Fibroblast of lung (primary cell): ENCODE measurements around the gene BNIPL. TPM values are rescaled to one million over a fixed set of nuclear protein-coding genes. Genes with fewer than 3 reads are reported as not detected.

Experiments used
- DNase-seq, 2 donors: peaks; one replicate each; pipeline versions ENCODE4 v3.0.0 to v3.0.0-alpha.2; 2010; ENCODE audit warnings: low read depth in 2 of 2
- H2AFZ ChIP-seq: 2 replicates; pipeline ENCODE4 v1.5.1; 2012; ENCODE audit warnings: low read length, control low read depth, inconsistent platforms
- H3K27ac ChIP-seq: 2 replicates; pipeline ENCODE4 v1.5.1; 2011; ENCODE audit warnings: low read length, control low read depth; ENCODE audit not compliant: insufficient read depth
- H3K27me3 ChIP-seq: 2 replicates; pipeline ENCODE4 v1.5.1; 2011; ENCODE audit warnings: mild to moderate bottlenecking, low read length; ENCODE audit not compliant: control insufficient read depth, insufficient read depth
- H3K36me3 ChIP-seq: 2 replicates; pipeline ENCODE4 v1.5.1; 2011; ENCODE audit warnings: low read length; ENCODE audit not compliant: control insufficient read depth, insufficient read depth
- H3K4me1 ChIP-seq: 2 replicates; pipeline ENCODE4 v1.5.1; 2011; ENCODE audit warnings: low read length; ENCODE audit not compliant: control insufficient read depth, insufficient read depth; ENCODE audit errors: extremely low read depth
- H3K4me2 ChIP-seq: 2 replicates; pipeline ENCODE4 v1.5.1; 2011; ENCODE audit warnings: low read length, control low read depth; ENCODE audit not compliant: insufficient read depth; ENCODE audit errors: extremely low read depth
- H3K4me3 ChIP-seq, 4 experiments: fragments of 200-600 bp in 1 of 4; sonication (generic) in 1 of 4; replicated peaks in 1 of 4; 2 replicates each; pipeline ENCODE4 v1.5.1; 2011 to 2016; ENCODE audit warnings: low read length in 4 of 4, low read depth in 3 of 4, mild to moderate bottlenecking in 3 of 4, control low read depth in 2 of 4, inconsistent platforms in 1 of 4, mixed read lengths in 1 of 4; ENCODE audit not compliant: insufficient read depth in 1 of 4; ENCODE audit errors: control extremely low read depth in 1 of 4
- H3K79me2 ChIP-seq: 2 replicates; pipeline ENCODE4 v1.5.1; 2012; ENCODE audit warnings: mild to moderate bottlenecking, low read length, inconsistent platforms; ENCODE audit not compliant: control insufficient read depth, insufficient read depth
- H3K9ac ChIP-seq: 2 replicates; pipeline ENCODE4 v1.5.1; 2011; ENCODE audit warnings: mild to moderate bottlenecking, low read length, control low read depth; ENCODE audit not compliant: insufficient read depth
- H3K9me3 ChIP-seq: 2 replicates; pipeline ENCODE4 v1.5.1; 2012; ENCODE audit warnings: low read depth, low read length; ENCODE audit not compliant: control insufficient read depth, insufficient read depth
- H4K20me1 ChIP-seq: 2 replicates; pipeline ENCODE4 v1.5.1; 2011; ENCODE audit warnings: low read length; ENCODE audit not compliant: control insufficient read depth, insufficient read depth; ENCODE audit errors: extremely low read depth
- CTCF ChIP-seq, 2 donors: IDR thresholded peaks in 1 of 2; conservative IDR thresholded peaks in 1 of 2; 1 replicate in 1 of 2; 2 replicates in 1 of 2; pipeline ENCODE4 v1.5.1; 2011 to 2012; ENCODE audit warnings: low read length in 2 of 2, control low read depth in 1 of 2, inconsistent platforms in 1 of 2, low read depth in 1 of 2, mild to moderate bottlenecking in 1 of 2
- EZH2 ChIP-seq: IDR thresholded peaks from 2 replicates; pipeline ENCODE4 v1.5.1; 2012; ENCODE audit warnings: low read length, control low read depth, mild to moderate bottlenecking; ENCODE audit errors: missing control alignments
- polyA plus RNA-seq, 2 donors: library from polyadenylated mRNA; depleted of rRNA in 1 of 2; stranded (reverse) in 1 of 2; unstranded in 1 of 2; fragments of >200 nt; gene quantifications; 2 replicates each; pipeline ENCODE4 v1.2.1, GENCODE V29; 2011 to 2012; ENCODE audit warnings: missing spikeins in 1 of 2
- total RNA-seq: library from RNA; depleted of rRNA; stranded (reverse); fragments of >200 nt; gene quantifications from 2 replicates; pipeline ENCODE4 v1.2.1, GENCODE V29; 2014

The BNIPL gene
- total and polyA plus RNA-seq, 2 donors (not counting 1 experiment from before 2014, with no cell fraction given) = 0.10 to 0.33 TPM

GRCh38 chr1:151059109-151060006 lies 23.0 kb downstream of the BNIPL start, which contains the start of gene CDC42SE1:
CDC42SE1 (minus strand) TSS chr1:151059622; CDS start chr1:151055730, 3,892 bp downstream.
- peaks cover 15% of the 10 kb centered on the region for H3K36me3 ChIP-seq
- peak within 1 kb of the TSS; percentile 72 for H2AFZ ChIP-seq
- peaks cover 15% of the 10 kb centered on the region for H3K4me1 ChIP-seq
- H3K27ac ChIP-seq = peak within 1 kb of the TSS; percentile 86
- H4K20me1 ChIP-seq = peaks cover 2% of the 10 kb centered on the region
- H3K79me2 ChIP-seq = peaks cover 52% of the 10 kb centered on the region
- no peaks in the 10 kb centered on the region for H3K27me3 ChIP-seq
- H3K9me3 ChIP-seq = no peaks in the 10 kb centered on the region
- peak within 1 kb of the TSS; percentile 76 to 90 (median 82) for H3K4me3 ChIP-seq
- peak; percentile 77 to 83 for DNase-seq
- peak within 1 kb of the TSS; percentile 97 for H3K9ac ChIP-seq
- H3K4me2 ChIP-seq = peak within 1 kb of the TSS; percentile 100
- peak; percentile 64 to 69 for TF ChIP-seq CTCF (conservative IDR thresholded peaks at IDR 0.05 in 1 of 2, IDR thresholded peaks at IDR 0.05 in 1 of 2; ENCODE audit: low read depth in 1 of 2, low read length in 2 of 2)
- no peak for TF ChIP-seq EZH2

- H3K27ac ChIP-seq = peak within 1 kb of the TSS; percentile 86
- H3K4me2 ChIP-seq = peak within 1 kb of the TSS; percentile 68
- H4K20me1 ChIP-seq = peaks cover 2% of the 10 kb centered on the region
- H3K79me2 ChIP-seq = peaks cover 49% of the 10 kb centered on the region
- DNase-seq = peak; percentile 58 to 86
- peak within 1 kb of the TSS; percentile 72 for H2AFZ ChIP-seq
- H3K9ac ChIP-seq = peak within 1 kb of the TSS; percentile 97
- H3K4me3 ChIP-seq = peak within 1 kb of the TSS; percentile 76 to 90 (median 82)
- TF ChIP-seq CTCF (conservative IDR thresholded peaks at IDR 0.05 in 1 of 2, IDR thresholded peaks at IDR 0.05 in 1 of 2; ENCODE audit: low read depth in 1 of 2, low read length in 2 of 2) (no peak), EZH2 (no peak)
- H3K27me3 ChIP-seq = no peaks in the 10 kb centered on the region
- no peaks in the 10 kb centered on the region for H3K9me3 ChIP-seq
- peaks cover 9% of the 10 kb centered on the region for H3K36me3 ChIP-seq
- peaks cover 15% of the 10 kb centered on the region for H3K4me1 ChIP-seq
Observed at GRCh38 chr1:151060007-151060656, 23.7 kb downstream of the BNIPL start, which contains the start of gene MLLT11. MLLT11 (plus strand) TSS chr1:151060397; CDS start chr1:151067225, 6,828 bp downstream.
